Measurements from ENCODE around the gene NTHL1.

DNA sequence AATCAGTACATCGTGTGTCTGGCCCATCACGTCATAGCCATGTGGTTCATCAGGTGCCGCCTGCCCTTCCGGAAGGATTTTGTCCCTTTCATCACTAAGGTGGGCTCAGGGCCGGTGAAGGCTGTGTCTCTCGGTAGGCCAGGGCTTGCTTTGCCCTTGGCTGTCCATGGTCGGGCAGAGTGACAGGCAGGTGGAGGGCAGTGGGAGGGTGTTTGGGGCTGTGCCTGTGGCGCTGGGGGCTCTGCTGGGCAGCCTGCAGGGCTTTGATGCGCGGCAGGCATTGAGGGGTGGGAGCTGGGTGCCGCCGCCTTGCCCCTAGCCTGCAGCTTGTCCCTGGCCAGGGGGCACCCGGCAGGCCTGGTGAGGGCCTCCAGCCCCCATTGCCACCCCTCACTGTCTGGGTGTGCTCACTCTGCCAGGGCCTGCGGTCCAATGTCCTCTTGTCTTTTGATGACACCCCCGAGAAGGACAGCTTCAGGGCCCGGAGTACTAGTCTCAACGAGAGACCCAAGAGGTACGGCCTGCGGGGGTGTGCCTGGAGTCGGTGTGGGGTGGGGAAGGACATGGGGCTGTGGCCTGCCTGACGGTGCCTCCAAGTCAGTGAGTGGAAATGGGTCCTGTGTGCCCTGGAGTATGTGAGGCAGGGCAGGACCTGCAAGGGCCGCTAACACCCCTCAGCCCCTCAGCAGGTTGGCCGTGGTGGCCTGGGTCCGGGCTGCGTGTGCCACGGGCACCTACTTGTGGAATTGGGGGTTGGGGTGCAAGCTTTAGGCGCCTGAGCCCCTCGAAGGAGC, 28.6 kb upstream of the NTHL1 start:
- no peak for TF ChIP-seq EZH2 (IDR thresholded peaks at IDR 0.05; ENCODE audit: low read depth)
- TF ChIP-seq, protein P1, sequence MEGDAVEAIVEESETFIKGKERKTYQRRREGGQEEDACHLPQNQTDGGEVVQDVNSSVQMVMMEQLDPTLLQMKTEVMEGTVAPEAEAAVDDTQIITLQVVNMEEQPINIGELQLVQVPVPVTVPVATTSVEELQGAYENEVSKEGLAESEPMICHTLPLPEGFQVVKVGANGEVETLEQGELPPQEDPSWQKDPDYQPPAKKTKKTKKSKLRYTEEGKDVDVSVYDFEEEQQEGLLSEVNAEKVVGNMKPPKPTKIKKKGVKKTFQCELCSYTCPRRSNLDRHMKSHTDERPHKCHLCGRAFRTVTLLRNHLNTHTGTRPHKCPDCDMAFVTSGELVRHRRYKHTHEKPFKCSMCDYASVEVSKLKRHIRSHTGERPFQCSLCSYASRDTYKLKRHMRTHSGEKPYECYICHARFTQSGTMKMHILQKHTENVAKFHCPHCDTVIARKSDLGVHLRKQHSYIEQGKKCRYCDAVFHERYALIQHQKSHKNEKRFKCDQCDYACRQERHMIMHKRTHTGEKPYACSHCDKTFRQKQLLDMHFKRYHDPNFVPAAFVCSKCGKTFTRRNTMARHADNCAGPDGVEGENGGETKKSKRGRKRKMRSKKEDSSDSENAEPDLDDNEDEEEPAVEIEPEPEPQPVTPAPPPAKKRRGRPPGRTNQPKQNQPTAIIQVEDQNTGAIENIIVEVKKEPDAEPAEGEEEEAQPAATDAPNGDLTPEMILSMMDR (conservative IDR thresholded peaks at IDR 0.05): no peak

All from PC-9 (cell line).